ENCODE results near the gene FBF1.

GRCh38 chr17:75891022-75891604 is 49.7 kb downstream of the FBF1 start:
- TF ChIP-seq BHLHE40 (IDR thresholded peaks at IDR 0.05; ENCODE audit: low read depth, low read length) (no peak), CTCF (conservative IDR thresholded peaks at IDR 0.05; ENCODE audit: low read depth, low read length) (no peak), RAD21 (IDR thresholded peaks at IDR 0.05; ENCODE audit: low read length) (no peak), POLR2A (IDR thresholded peaks at IDR 0.05; ENCODE audit: low read depth, low read length) (no peak), CEBPB (IDR thresholded peaks at IDR 0.05; ENCODE audit: low read depth, low read length) (no peak), RCOR1 (IDR thresholded peaks at IDR 0.05; ENCODE audit: insufficient replicate concordance, low read length) (no peak), MXI1 (IDR thresholded peaks at IDR 0.05; ENCODE audit: borderline replicate concordance, low read depth, low read length) (no peak), USF2 (IDR thresholded peaks at IDR 0.05; ENCODE audit: low read depth, low read length) (no peak), MAFK (IDR thresholded peaks at IDR 0.05; ENCODE audit: low read depth, low read length) (no peak), RFX5 (IDR thresholded peaks at IDR 0.05; ENCODE audit: low read depth, low read length) (no peak), SMC3 (IDR thresholded peaks at IDR 0.05; ENCODE audit: low read depth, low read length) (no peak), MAZ (IDR thresholded peaks at IDR 0.05; ENCODE audit: borderline replicate concordance, low read depth, low read length) (no peak), FOS (IDR thresholded peaks at IDR 0.05; ENCODE audit: low read depth, low read length) (no peak), ELK1 (IDR thresholded peaks at IDR 0.05; ENCODE audit: borderline replicate concordance, low read depth, low read length) (no peak)
